Lung (tissue), 12 donors: Measurements from ENCODE around the gene CCS. TPM values are rescaled to one million over a fixed set of nuclear protein-coding genes. Genes with fewer than 3 reads are reported as not detected.

Experiments
- ATAC-seq: fragments of 200-7000 bp; cut with Tn5 transposase; one replicate; pipeline ENCODE4 v1.9.1; 2020; ENCODE audit warnings: moderate number of reproducible peaks; ENCODE audit not compliant: insufficient read depth, low FRiP score
- DNase-seq, 3 donors: peaks; one replicate each; pipeline ENCODE4 v3.0.0-alpha.2; 2013 to 2017
- H3K27ac ChIP-seq, 2 donors: one replicate each; pipeline ENCODE4 v1.5.1; 2013; ENCODE audit warnings: mild to moderate bottlenecking in 2 of 2, moderate library complexity in 2 of 2, control low read depth in 1 of 2, inconsistent platforms in 1 of 2, low read depth in 1 of 2, low read length in 1 of 2
- H3K27me3 ChIP-seq, 3 donors: one replicate each; pipeline ENCODE4 v1.5.1; 2013; ENCODE audit warnings: low read length in 2 of 3; ENCODE audit not compliant: control insufficient read depth in 3 of 3, insufficient read depth in 3 of 3
- H3K36me3 ChIP-seq, 4 donors: one replicate each; pipeline ENCODE4 v1.5.1; 2013; ENCODE audit warnings: low read length in 4 of 4, mild to moderate bottlenecking in 1 of 4, moderate library complexity in 1 of 4; ENCODE audit not compliant: control insufficient read depth in 4 of 4, insufficient read depth in 4 of 4
- H3K4me1 ChIP-seq, 5 donors: one replicate each; pipeline ENCODE4 v1.5.1; 2013; ENCODE audit warnings: low read length in 5 of 5, mild to moderate bottlenecking in 2 of 5, moderate library complexity in 1 of 5; ENCODE audit not compliant: control insufficient read depth in 5 of 5, insufficient read depth in 5 of 5
- H3K4me3 ChIP-seq: one replicate; pipeline ENCODE4 v1.5.1; 2013; ENCODE audit warnings: mild to moderate bottlenecking, control low read depth, moderate library complexity
- H3K9ac ChIP-seq, 2 donors: one replicate each; pipeline ENCODE4 v1.5.1; 2013; ENCODE audit warnings: low read length in 2 of 2, control low read depth in 1 of 2; ENCODE audit not compliant: insufficient read depth in 1 of 2
- H3K9me3 ChIP-seq, 4 donors: one replicate each; pipeline ENCODE4 v1.5.1; 2013; ENCODE audit warnings: low read length in 3 of 4, mild to moderate bottlenecking in 1 of 4, moderate library complexity in 1 of 4; ENCODE audit not compliant: control insufficient read depth in 4 of 4, insufficient read depth in 3 of 4
- CTCF ChIP-seq: IDR thresholded peaks from 2 replicates; pipeline ENCODE4 v1.5.1; 2012; ENCODE audit warnings: mild to moderate bottlenecking; ENCODE audit errors: control extremely low read depth, extremely low read depth
- WGBS, 2 donors: extraction: QIAGEN DNeasy Blood & Tissue Kit; methylation state at CpG; one replicate each; pipeline ENCODE4 v1.1.7; 2013; 5-methylcytosine and 5-hydroxymethylcytosine counted together
- polyA plus RNA-seq, 2 donors: library from polyadenylated mRNA; stranded (reverse); fragments of 200-250 nt; gene quantifications; one replicate each; pipeline ENCODE4 v1.2.1, GENCODE V29; 2013
- total RNA-seq, 2 donors: library from RNA; depleted of rRNA in 1 of 2; stranded (reverse); fragments of >200 nt in 1 of 2; gene quantifications; one replicate each; pipeline ENCODE4 v1.2.1, GENCODE V29; 2014 to 2021
- donor health status: control.
- donor health status: control.
- donor health status: Bipolar disorder and iron deficiency.
- donor health status: healthy.
- donor health status: DM: yes; HTN: yes; CAD: no.

Gene CCS
- total and polyA plus RNA-seq, 4 donors = 32.7 to 52.2 (median 36.2) TPM

- Histone ChIP-seq H3K9ac (no peak overlapping the region), H3K27me3 (no peaks in the 10 kb centered on the region), H3K4me3 (no peak overlapping the region), H3K4me1 (peaks cover 0 to 30% (median 15%) of the 10 kb centered on the region in 5 donors), H3K36me3 (no peaks in the 10 kb centered on the region), H3K9me3 (no peaks in the 10 kb centered on the region), H3K27ac (no peak overlapping the region)
- DNase-seq (no peak), ATAC-seq (no peak)
- WGBS, 2 donors = 90 to 97% methylated on average over 2 of the region's 2 CpGs
- no peak for TF ChIP-seq CTCF
Measured at GRCh38 chr11:66591175-66591574, 1.8 kb upstream of the CCS start.

DNA sequence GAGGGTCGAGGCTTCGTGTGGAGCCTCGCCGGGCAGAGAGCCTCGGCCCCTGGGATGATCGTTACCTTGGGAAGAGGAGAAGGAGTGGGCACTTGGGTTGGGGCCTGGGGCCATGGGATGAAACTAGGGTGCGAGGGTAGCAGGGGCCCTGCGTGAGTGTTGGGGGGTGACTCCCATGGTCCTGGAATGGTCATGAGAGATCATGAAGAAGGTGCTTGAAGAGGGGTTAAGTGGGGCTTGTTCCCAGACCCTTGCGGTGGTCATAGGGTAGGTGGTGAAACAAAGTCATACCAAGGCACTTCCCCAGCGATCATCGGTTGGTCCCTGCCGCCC lies 284 bp downstream of the CCS start:
- Histone ChIP-seq H3K9me3 (no peaks in the 10 kb centered on the region), H3K4me1 (peaks cover 0 to 30% (median 15%) of the 10 kb centered on the region in 5 donors), H3K9ac (peak overlapping the region; percentile 88 to 96), H3K4me3 (peak overlapping the region; percentile 95), H3K27ac (peak overlapping the region; percentile 71 to 91), H3K36me3 (peaks cover 0 to 2% (median 0%) of the 10 kb centered on the region in 4 donors), H3K27me3 (no peaks in the 10 kb centered on the region)
- WGBS, 2 donors = 5 to 6% methylated on average over 12 of the region's 12 CpGs
- no peak for ATAC-seq
- TF ChIP-seq CTCF = no peak
- DNase-seq = no peak

DNA sequence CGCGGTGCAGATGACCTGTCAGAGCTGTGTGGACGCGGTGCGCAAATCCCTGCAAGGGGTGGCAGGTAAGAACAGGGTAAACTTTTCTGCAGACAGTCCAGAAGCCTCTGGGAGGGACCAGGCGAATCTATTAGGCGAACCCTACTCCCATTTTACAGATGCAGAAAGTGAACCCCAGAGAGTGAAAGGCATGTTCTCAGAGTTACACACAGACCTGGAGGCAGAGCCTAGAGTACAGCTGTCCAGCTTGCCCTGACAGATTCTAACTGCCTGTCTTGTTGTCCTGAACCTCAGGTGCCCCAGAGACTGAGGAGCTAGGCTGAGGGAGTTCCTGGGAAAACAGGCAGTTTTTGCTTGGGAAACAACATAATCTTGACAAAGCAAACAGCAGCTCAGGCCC lies 665 bp downstream of the CCS start:
- 68 to 69% methylated on average over 7 of the region's 7 CpGs for WGBS, 2 donors
- Histone ChIP-seq H3K4me3 (peak overlapping the region; percentile 95), H3K9ac (peak overlapping the region; percentile 88 to 96), H3K27ac (peak overlapping the region in 1 of 2 donors; percentile 91), H3K4me1 (peaks cover 0 to 30% (median 15%) of the 10 kb centered on the region in 5 donors), H3K36me3 (peaks cover 0 to 2% (median under 1%) of the 10 kb centered on the region in 4 donors), H3K9me3 (no peaks in the 10 kb centered on the region), H3K27me3 (no peaks in the 10 kb centered on the region)
- no peak for ATAC-seq
- no peak for TF ChIP-seq CTCF
- no peak for DNase-seq

- H3K27ac ChIP-seq = peak overlapping the region; percentile 8 to 22
- no peak for ATAC-seq
- 44 to 64% methylated on average over 5 of the region's 5 CpGs for WGBS, 2 donors
Measured at GRCh38 chr11:66595245-66595904, 2.4 kb downstream of the CCS start.

More at GRCh38 chr11:66595245-66595904, 2.4 kb downstream of the CCS start:
- H3K36me3 ChIP-seq = peaks cover 3 to 17% (median 11%) of the 10 kb centered on the region in 4 donors
- no peak overlapping the region for H3K4me3 ChIP-seq
- TF ChIP-seq CTCF = no peak
- peak; percentile 87 to 97 (median 94) for DNase-seq
- H3K9me3 ChIP-seq = no peaks in the 10 kb centered on the region
- peak overlapping the region; percentile 57 to 94 for H3K9ac ChIP-seq
- no peaks in the 10 kb centered on the region for H3K27me3 ChIP-seq
- peaks cover 0 to 30% (median 15%) of the 10 kb centered on the region in 5 donors for H3K4me1 ChIP-seq
